ENCODE measurements around the gene FOXR1.

DNA sequence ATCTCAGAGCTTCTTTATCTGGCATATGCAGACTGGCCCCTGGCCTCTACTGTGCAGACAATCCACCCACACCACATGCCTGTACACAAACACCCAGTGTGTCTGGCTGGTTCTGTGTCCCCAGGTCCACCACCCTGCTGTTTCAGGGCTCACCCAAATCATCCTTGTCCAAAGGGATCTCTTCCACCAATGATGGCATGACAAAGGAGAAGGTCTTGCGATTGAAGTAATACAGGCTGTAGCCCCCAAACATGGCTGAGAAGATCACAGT lies 57.4 kb downstream of the FOXR1 start:
- no peak for TF ChIP-seq POLR2A (IDR thresholded peaks at IDR 0.05; ENCODE audit: control extremely low read depth in 1 of 2, low read depth in 2 of 2, low read length in 2 of 2)
- no peak for TF ChIP-seq ZNF274 (IDR thresholded peaks at IDR 0.05; ENCODE audit: borderline replicate concordance, extremely low read depth, low read length)
- TF ChIP-seq POLR2AphosphoS5 (IDR thresholded peaks at IDR 0.05; ENCODE audit: low read depth, low read length): no peak
- no peak for TF ChIP-seq SUZ12 (IDR thresholded peaks at IDR 0.05; ENCODE audit: low read length)
- no peak for TF ChIP-seq JUN (IDR thresholded peaks at IDR 0.05; ENCODE audit: low read depth, low read length)
- no peak for TF ChIP-seq FOSL1 (IDR thresholded peaks at IDR 0.05; ENCODE audit: insufficient read depth, low read depth, low read length)
- TF ChIP-seq BRCA1 (IDR thresholded peaks at IDR 0.05; ENCODE audit: low read depth, low read length): no peak
- TF ChIP-seq CTCF (IDR thresholded peaks at IDR 0.05; ENCODE audit: control extremely low read depth in 1 of 3, insufficient read depth in 1 of 3, low read depth in 1 of 3, low read length in 3 of 3): no peak
- no peak for TF ChIP-seq HDAC2 (IDR thresholded peaks at IDR 0.05; ENCODE audit: borderline replicate concordance in 1 of 2, low read depth in 2 of 2, low read length in 2 of 2)
- TF ChIP-seq, protein P1, sequence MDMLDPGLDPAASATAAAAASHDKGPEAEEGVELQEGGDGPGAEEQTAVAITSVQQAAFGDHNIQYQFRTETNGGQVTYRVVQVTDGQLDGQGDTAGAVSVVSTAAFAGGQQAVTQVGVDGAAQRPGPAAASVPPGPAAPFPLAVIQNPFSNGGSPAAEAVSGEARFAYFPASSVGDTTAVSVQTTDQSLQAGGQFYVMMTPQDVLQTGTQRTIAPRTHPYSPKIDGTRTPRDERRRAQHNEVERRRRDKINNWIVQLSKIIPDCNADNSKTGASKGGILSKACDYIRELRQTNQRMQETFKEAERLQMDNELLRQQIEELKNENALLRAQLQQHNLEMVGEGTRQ (IDR thresholded peaks at IDR 0.05; ENCODE audit: low read length): no peak
- no peak for TF ChIP-seq RFX5 (IDR thresholded peaks at IDR 0.05; ENCODE audit: borderline replicate concordance, low read depth, low read length)

All from H1 (cell line).